Hepatocyte (in vitro differentiated cells): ENCODE data around the gene HSPB9.

Experiments used
- CTCF ChIP-seq: fragments of 200-600 bp; sonication (generic); IDR thresholded peaks from 2 replicates; pipeline ENCODE4 v1.5.1; 2016; ENCODE audit warnings: antibody characterized with exemption, mild to moderate bottlenecking; ENCODE audit not compliant: poor library complexity
- EZH2 ChIP-seq: fragments of 200-600 bp; sonication (generic); IDR thresholded peaks from 2 replicates; pipeline ENCODE4 v1.6.1; 2016; ENCODE audit warnings: antibody characterized with exemption, mild to moderate bottlenecking, borderline replicate concordance
- EZH2phosphoT487 ChIP-seq: fragments of 200-600 bp; sonication (generic); IDR thresholded peaks from one replicate; pipeline ENCODE4 v1.6.1; 2018; ENCODE audit warnings: antibody characterized with exemption, mild to moderate bottlenecking, low read depth, moderate library complexity; ENCODE audit not compliant: unreplicated experiment, severe bottlenecking

GRCh38 chr17:42141382-42141781 lies 18.8 kb downstream of the HSPB9 start:
- TF ChIP-seq CTCF: no peak
- TF ChIP-seq EZH2: no peak
- TF ChIP-seq EZH2phosphoT487: no peak
